GM21526 (cell line): ENCODE measurements around the gene UNC93A.
"Not testable (repeated sequence)": the region's sequence is repeated elsewhere in the genome, so short reads cannot be mapped to it uniquely, and the experiment has no call there.

Experiments used
- ATAC-seq: cut with Tn5 transposase; IDR thresholded peaks from one replicate; pipeline ENCODE4 v1.9.1; 2021; ENCODE audit warnings: moderate library complexity; ENCODE audit not compliant: unreplicated experiment, low FRiP score

UNC93A gene

GRCh38 chr6:167307342-167307955 is 16.3 kb downstream of the UNC93A start:
- ATAC-seq = no peak

GRCh38 chr6:167308207-167308606 is 17.1 kb downstream of the UNC93A start:
- ATAC-seq = no peak

- ATAC-seq = not testable (repeated sequence)
Observed at GRCh38 chr6:167309355-167310192, 18.5 kb downstream of the UNC93A start.

GRCh38 chr6:167311286-167311685 is 20.2 kb downstream of the UNC93A start:
- no peak for ATAC-seq

GRCh38 chr6:167311691-167312090 is 20.6 kb downstream of the UNC93A start:
- ATAC-seq = not testable (repeated sequence)

- ATAC-seq = no peak
Observed at GRCh38 chr6:167314180-167314821, 23.2 kb downstream of the UNC93A start.

- ATAC-seq = no peak
Observed at GRCh38 chr6:167317172-167317571, 26.1 kb downstream of the UNC93A start.

- ATAC-seq = not testable (repeated sequence)
Observed at GRCh38 chr6:167318354-167318753, 27.2 kb downstream of the UNC93A start.

- ATAC-seq = not testable (repeated sequence)
Observed at GRCh38 chr6:167318856-167319255, 27.7 kb downstream of the UNC93A start.

GRCh38 chr6:167319856-167320753 is 29.0 kb downstream of the UNC93A start:
- not testable (repeated sequence) for ATAC-seq

GRCh38 chr6:167320754-167321056 is 29.6 kb downstream of the UNC93A start:
- ATAC-seq = not testable (repeated sequence)

- not testable (repeated sequence) for ATAC-seq
Observed at GRCh38 chr6:167321185-167321584, 30.1 kb downstream of the UNC93A start.

GRCh38 chr6:167323111-167323510 is 32.0 kb downstream of the UNC93A start:
- ATAC-seq = no peak

GRCh38 chr6:167324111-167324510 is 33.0 kb downstream of the UNC93A start:
- ATAC-seq = no peak

GRCh38 chr6:167325766-167326165 is 34.7 kb downstream of the UNC93A start:
- no peak for ATAC-seq

GRCh38 chr6:167327391-167327790 is 36.3 kb downstream of the UNC93A start:
- ATAC-seq = no peak

- ATAC-seq = no peak
Observed at GRCh38 chr6:167328086-167328485, 37.0 kb downstream of the UNC93A start.

- ATAC-seq = no peak
Observed at GRCh38 chr6:167329014-167329413, 37.9 kb downstream of the UNC93A start.

- no peak for ATAC-seq
Observed at GRCh38 chr6:167330750-167331149, 39.6 kb downstream of the UNC93A start.

- ATAC-seq = no peak
Observed at GRCh38 chr6:167331565-167331964, 40.5 kb downstream of the UNC93A start.
